HG03521 (cell line): ENCODE measurements around the gene PTPN20.

Experiments
- ATAC-seq: cut with Tn5 transposase; IDR thresholded peaks from one replicate; pipeline ENCODE4 v1.9.1; 2021; ENCODE audit warnings: mild to moderate bottlenecking, moderate library complexity; ENCODE audit not compliant: unreplicated experiment

Gene PTPN20

DNA sequence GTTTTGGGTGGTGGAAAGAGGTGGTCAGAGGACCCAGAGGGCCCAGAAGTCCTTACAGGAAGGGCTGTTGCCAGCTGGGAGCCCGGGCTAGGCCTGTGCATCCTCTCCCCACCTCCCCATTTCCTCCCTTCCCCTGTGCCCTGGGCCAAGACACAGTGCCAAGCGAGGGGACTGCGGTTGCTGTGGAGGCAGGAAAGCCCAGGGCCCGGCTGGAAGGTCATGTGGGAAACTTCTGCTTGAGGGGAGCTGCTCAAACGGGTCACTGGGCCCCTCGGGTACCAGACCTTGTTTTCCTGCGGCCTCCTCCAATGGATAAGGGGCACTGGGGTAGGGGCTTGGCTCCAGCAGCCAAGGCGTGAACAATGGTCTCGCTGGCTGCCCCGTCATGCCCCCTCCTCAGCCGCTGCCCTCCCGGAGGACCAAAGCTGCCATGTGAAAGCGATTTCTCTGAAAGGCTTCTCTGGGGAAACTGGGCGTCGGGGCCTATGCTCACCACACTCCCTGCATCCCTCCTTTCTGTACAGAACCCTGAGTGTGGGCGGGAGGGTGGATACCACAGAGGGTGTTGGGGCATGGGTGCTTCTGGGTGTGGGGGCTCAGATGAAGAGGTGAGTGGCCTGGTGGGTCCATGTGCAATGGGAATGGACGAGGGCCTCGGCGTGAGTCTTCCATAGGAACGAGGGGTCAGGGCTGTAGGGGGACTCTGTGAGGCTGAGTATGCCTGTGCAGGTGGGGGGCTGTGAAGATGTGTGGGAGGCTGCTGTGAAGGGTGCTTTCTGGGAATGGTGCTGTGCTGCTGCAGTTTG lies 135.3 kb downstream of the PTPN20 start:
- ATAC-seq: no peak

DNA sequence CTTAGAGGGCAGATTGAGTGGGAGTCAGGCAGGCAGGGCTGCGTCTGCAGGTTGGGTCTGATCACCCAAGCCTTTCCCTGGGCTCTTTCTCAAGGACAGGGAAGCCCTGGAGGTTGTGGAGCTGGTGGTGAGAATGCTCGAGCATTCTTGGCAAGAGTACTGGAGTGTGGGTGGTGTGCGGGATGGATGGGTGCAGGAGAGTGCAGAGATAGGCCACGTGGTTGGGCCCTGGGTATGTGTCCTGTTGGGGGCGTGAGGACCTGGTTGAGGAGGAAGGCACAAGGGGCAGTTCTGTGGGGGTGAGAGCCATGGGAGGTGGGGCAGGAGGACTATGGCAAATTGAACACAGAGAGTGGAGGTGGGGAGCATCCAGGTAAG lies 135.9 kb downstream of the PTPN20 start:
- ATAC-seq: no peak

DNA sequence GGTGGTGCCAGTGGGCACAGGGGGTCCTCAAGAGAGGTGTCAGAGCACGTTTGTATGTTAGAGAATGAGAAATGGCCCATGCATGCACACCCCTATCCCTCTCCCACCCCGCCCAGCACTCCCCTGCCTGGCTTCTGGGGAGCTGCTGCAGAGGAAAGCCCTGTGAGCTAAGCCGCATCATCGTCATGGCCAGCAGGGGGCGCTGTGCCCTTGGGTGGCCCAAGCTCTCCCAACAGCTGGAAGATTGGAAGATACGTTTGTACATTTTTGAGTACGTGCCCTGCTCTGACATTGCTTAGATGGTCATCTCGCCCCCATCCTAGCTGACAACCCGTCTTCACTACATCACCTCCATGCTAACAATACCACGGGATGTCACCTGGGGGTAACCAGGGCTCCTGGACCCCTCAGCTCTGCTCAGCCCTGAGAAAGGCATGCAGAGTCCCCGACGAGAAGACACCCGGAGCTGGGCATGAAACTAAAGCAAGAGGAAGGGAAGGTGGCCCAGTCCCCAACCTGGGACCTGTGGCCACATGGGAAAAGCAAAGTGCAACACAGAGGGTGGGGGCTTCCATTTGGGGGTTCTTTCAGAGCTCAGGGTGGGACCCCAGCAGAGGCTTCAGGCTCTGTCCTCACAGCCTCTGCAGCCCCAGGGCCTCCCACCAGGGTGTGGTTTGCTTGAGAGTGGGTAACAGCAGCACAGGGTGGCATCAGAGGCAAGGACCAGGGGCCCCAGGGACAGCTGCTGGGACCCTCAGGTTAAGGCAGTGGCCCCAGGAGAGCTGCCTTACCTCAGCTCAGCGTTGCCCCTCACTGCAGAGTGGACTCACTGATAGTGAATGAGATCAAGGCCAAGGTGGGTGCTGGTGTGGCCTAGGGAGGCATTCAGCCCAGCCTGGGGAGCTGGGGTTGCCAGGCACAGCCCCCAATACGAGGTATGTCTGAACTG lies 136.6 kb downstream of the PTPN20 start:
- ATAC-seq: peak; percentile 48

DNA sequence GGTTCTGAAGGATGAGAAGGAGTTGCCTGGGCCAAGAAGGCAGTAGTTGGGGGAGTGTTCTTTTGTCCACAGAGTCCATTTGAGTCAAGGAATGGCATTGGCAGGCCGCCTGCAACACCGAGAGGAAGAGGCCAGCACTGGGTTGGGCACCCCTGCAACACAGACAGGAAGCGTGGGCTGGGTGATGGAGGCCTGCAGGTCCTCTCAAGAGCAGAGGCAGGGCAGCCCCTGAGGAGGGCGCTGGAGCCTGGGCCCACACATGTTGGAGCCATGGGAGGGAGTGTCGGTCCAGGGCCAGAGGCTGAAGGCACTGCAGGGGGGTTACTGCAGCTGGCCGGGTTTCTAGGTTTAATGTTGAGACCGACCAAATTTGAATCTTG lies 137.3 kb downstream of the PTPN20 start:
- ATAC-seq: no peak

DNA sequence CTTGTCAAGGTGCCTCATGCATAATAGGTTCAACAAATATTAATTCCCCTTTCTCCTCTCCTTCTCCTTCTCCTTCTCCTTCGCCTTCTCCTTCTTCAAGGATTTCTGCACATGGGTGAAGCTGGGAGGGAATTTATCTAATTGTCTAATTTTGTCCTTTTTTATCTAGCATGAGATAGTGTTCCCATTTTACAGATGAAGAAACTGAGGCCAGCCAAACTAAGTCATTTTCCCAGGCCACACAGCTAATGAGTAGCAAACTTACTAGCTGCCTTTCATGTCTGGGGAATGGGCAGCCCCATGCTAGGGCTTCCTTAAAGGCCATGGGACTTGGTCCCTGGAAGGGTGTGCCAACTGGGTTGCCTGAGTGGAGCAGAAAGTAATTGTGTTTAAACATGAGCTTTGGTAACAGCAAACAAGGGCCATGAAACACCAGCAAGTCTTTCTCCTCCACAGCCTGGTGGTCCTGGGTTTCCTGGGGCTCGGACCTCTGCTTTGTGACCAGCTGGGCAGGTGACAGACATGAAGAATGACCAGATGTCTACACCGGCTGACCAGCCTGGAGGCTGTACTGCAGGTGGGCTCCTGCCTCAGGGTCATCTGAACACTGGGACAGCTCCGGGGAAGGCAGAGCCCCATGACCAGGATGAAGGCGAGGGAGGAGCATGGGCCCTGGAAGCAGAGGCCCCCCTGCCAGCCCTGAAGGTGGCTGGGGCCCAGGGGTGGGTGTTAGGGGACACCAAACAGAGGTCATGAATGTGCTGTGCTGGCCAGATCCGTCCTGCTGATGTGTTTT lies 138.0 kb downstream of the PTPN20 start:
- no peak for ATAC-seq

DNA sequence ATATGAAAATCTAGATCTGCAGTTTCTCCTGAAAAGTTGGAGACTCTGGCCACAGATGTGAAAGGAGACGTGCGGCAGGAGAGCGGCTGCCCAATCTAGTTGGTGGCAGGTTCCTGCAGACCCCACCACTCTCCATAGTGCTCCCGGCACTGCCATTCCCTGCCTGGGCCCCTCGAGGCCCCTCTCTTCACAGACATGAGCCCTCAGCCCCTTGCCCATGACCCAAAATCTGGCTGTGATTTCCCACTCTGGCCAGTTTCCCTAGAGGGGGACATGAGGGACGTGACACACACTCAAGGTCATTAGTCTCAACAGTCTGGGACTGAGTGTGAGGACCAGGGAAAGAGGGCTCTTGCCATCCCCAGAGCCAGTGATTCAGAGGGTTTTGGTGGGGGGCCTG lies 138.7 kb downstream of the PTPN20 start:
- no peak for ATAC-seq

DNA sequence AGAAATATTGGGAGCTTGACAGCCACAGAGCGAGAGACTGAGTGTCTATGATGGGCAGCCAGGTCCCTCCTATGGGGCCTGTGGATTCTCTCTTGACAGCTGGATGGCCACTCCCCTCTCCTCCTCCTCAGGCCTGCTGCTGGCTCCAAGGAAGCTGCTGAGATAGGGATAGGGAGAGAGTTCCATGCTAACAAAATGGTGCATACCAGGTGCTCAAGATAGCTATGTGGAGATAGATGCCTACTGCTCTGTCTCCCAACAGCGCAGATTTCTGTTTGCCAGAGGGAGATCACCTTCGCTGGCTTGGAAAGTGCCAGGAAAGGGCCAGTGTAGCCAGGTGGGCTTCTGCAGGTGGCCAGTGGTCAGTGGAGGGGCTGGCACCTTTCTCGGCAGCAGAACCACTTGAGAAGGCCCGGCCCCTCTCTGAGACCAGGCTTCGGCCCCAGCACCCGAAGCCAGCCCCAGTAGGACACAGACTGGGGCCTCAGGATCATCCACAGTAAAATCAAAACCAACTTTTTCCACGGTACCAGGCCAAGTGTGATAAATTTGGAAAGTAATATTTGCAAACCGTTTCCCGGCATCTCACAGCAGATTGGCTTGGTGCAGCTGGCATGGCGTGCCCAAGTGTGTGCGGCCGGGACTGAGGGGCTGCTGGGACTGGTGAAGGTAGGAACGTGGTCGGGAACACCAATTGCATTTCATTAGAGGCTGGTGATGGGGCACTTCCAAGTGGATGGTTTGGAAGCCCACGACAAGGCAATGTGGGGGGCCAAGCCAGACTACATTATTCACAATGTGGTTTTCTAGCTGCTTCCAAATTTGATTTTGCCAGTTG lies 139.6 kb downstream of the PTPN20 start:
- ATAC-seq: no peak

DNA sequence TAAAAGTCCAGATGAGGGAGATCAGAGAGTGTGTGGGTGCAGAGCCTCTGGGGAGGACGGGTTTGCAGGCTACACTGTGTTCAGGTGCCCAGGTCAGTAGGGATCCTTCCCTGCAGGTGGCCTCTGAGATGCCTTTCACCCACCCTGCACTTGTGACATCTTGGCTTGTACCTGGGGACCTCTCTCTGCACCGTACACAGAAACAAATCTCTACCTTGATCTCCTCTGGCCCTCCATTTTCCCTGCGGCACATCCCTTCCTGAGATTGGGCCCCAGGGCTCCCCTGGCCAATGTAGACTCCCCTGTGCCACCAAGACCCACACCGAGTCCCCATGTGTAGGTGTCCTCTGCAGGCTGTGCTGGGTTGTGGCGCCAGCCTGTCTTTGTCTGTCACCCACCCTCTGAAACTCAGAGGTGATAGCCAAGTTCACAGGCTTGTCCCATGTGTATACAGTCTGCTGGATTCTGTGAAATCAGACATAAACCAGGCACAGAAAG lies 140.6 kb downstream of the PTPN20 start:
- ATAC-seq: no peak
